ENCODE results near the gene CLK3. TPM values are rescaled to one million over a fixed set of nuclear protein-coding genes. Genes with fewer than 3 reads are reported as not detected.

Gene CLK3
- total and polyA plus RNA-seq, 3 experiments from 2014 or later: 84.7 to 101 (median 96.8) TPM

GRCh38 chr15:74624020-74624602, 8.5 kb downstream of the CLK3 start:
- H3K9me3 Mint-ChIP-seq: no peaks in the 10 kb centered on the region
- peaks cover 27 to 41% (median 29%) of the 10 kb centered on the region in 3 donors for H3K4me1 Mint-ChIP-seq
- H3K9me3 ChIP-seq (ENCODE audit: low read length): no peaks in the 10 kb centered on the region
- H3K27ac Mint-ChIP-seq: no peak overlapping the region
- H3K27me3 ChIP-seq (ENCODE audit: insufficient read depth, low read length, poor library complexity, severe bottlenecking): no peaks in the 10 kb centered on the region
- peaks cover 0 to 3% of the 10 kb centered on the region in 2 donors for H3K27me3 Mint-ChIP-seq
- H3K36me3 ChIP-seq (ENCODE audit: insufficient read depth, low read length): peaks cover 95% of the 10 kb centered on the region
- DNase-seq: no peak
- H3K36me3 Mint-ChIP-seq: peaks cover 7 to 100% (median 17%) of the 10 kb centered on the region in 3 donors
- ChIA-PET POLR2A (interaction anchor here (1.5 kb wide), 1 partner anchor 8 kb away, joined by 4 read pairs; the partner anchor contains the start of gene CLK3), CTCF (interaction anchor here (1.1 to 3.6 kb wide), 4 partner anchors 8 to 278 kb away, joined by 3 to 25 read pairs (median 4); no protein-coding TSS in a partner anchor)
- no peak overlapping the region for H3K4me3 ChIP-seq (ENCODE audit: low read length)
- H3K27ac ChIP-seq (ENCODE audit: low read depth, low read length): no peak overlapping the region
- H3K4me1 ChIP-seq (ENCODE audit: insufficient read depth, low read length): peaks cover 17% of the 10 kb centered on the region
- H3K4me3 Mint-ChIP-seq: no peak overlapping the region

GRCh38 chr15:74625693-74626092, 10.1 kb downstream of the CLK3 start:
- POLR2A ChIA-PET: interaction anchor here (0.6 to 1.5 kb wide), 2 partner anchors 9 to 256 kb away, joined by 3 to 4 read pairs; partner anchors contain the start of gene CLK3
- peaks cover 7 to 100% (median 15%) of the 10 kb centered on the region in 3 donors for H3K36me3 Mint-ChIP-seq

GRCh38 chr15:74626336-74626735, 10.7 kb downstream of the CLK3 start:
- peaks cover 3 to 98% (median 10%) of the 10 kb centered on the region in 3 donors for H3K36me3 Mint-ChIP-seq
- H3K4me1 Mint-ChIP-seq: peaks cover 10 to 18% (median 10%) of the 10 kb centered on the region in 3 donors
- Histone ChIP-seq H3K36me3 (ENCODE audit: insufficient read depth, low read length) (peaks cover 85% of the 10 kb centered on the region), H3K4me1 (ENCODE audit: insufficient read depth, low read length) (peaks cover 6% of the 10 kb centered on the region), H3K27me3 (ENCODE audit: insufficient read depth, low read length, poor library complexity, severe bottlenecking) (no peaks in the 10 kb centered on the region), H3K4me3 (ENCODE audit: low read length) (no peak overlapping the region), H3K27ac (ENCODE audit: low read depth, low read length) (no peak overlapping the region), H3K9me3 (ENCODE audit: low read length) (no peaks in the 10 kb centered on the region)
- no peak overlapping the region for H3K4me3 Mint-ChIP-seq
- H3K9me3 Mint-ChIP-seq: no peaks in the 10 kb centered on the region
- peak in 1 of 5 donors; percentile 22 for DNase-seq
- ChIA-PET POLR2A (interaction anchor here (1.4 kb wide), 1 partner anchor 10 kb away, joined by 3 read pairs; no protein-coding TSS in a partner anchor), CTCF (no interaction called here)
- peaks cover 0 to 1% of the 10 kb centered on the region in 2 donors for H3K27me3 Mint-ChIP-seq
- peak overlapping the region in 1 of 8 donors; percentile 60 for H3K27ac Mint-ChIP-seq

More at GRCh38 chr15:74625693-74626092, 10.1 kb downstream of the CLK3 start:
- Histone ChIP-seq H3K4me3 (ENCODE audit: low read length) (no peak overlapping the region), H3K27me3 (ENCODE audit: insufficient read depth, low read length, poor library complexity, severe bottlenecking) (no peaks in the 10 kb centered on the region), H3K9me3 (ENCODE audit: low read length) (no peaks in the 10 kb centered on the region), H3K4me1 (ENCODE audit: insufficient read depth, low read length) (peaks cover 9% of the 10 kb centered on the region), H3K27ac (ENCODE audit: low read depth, low read length) (no peak overlapping the region), H3K36me3 (ENCODE audit: insufficient read depth, low read length) (peaks cover 83% of the 10 kb centered on the region)
- Mint-ChIP-seq H3K27me3 (peaks cover 0 to 3% of the 10 kb centered on the region in 2 donors), H3K4me3 (no peak overlapping the region), H3K4me1 (peaks cover 16 to 25% (median 16%) of the 10 kb centered on the region in 3 donors), H3K27ac (peak overlapping the region in 3 of 8 donors; percentile 38 to 55 (median 42)), H3K9me3 (no peaks in the 10 kb centered on the region)
- DNase-seq: peak in 1 of 5 donors; percentile 27
- CTCF ChIA-PET: interaction anchor here (0.7 to 1.8 kb wide), 3 partner anchors 10 to 143 kb away, joined by 4 to 5 read pairs (median 5); partner anchors contain the start of gene CLK3

GRCh38 chr15:74626752-74627692, 11.4 kb downstream of the CLK3 start:
- Histone ChIP-seq H3K4me1 (ENCODE audit: insufficient read depth, low read length) (peaks cover 6% of the 10 kb centered on the region), H3K27ac (ENCODE audit: low read depth, low read length) (no peak overlapping the region), H3K4me3 (ENCODE audit: low read length) (no peak overlapping the region), H3K9me3 (ENCODE audit: low read length) (no peaks in the 10 kb centered on the region), H3K36me3 (ENCODE audit: insufficient read depth, low read length) (peaks cover 84% of the 10 kb centered on the region), H3K27me3 (ENCODE audit: insufficient read depth, low read length, poor library complexity, severe bottlenecking) (no peaks in the 10 kb centered on the region)
- Mint-ChIP-seq H3K9me3 (no peaks in the 10 kb centered on the region), H3K36me3 (peaks cover 3 to 95% (median 9%) of the 10 kb centered on the region in 3 donors), H3K4me3 (no peak overlapping the region), H3K27me3 (peaks cover 0 to 1% of the 10 kb centered on the region in 2 donors), H3K27ac (peak overlapping the region in 3 of 8 donors; percentile 8 to 60 (median 23)), H3K4me1 (peaks cover 4 to 15% (median 9%) of the 10 kb centered on the region in 3 donors)
- POLR2A ChIA-PET: interaction anchor here (1.4 kb wide), 1 partner anchor 10 kb away, joined by 3 read pairs; no protein-coding TSS in a partner anchor
- peak in 2 of 5 donors; percentile 17 to 50 for DNase-seq
- CTCF ChIA-PET: interaction anchor here (1.0 to 16.2 kb wide), 2 partner anchors 9 to 143 kb away, joined by 3 to 180 read pairs; no protein-coding TSS in a partner anchor

GRCh38 chr15:74627766-74628165, 12.1 kb downstream of the CLK3 start:
- Mint-ChIP-seq H3K27me3 (peaks cover 0 to 1% of the 10 kb centered on the region in 2 donors), H3K4me3 (no peak overlapping the region), H3K27ac (peak overlapping the region in 1 of 8 donors; percentile 48), H3K9me3 (no peaks in the 10 kb centered on the region), H3K4me1 (peaks cover 4 to 13% (median 6%) of the 10 kb centered on the region in 3 donors), H3K36me3 (peaks cover 3 to 95% (median 7%) of the 10 kb centered on the region in 3 donors)
- H3K4me3 ChIP-seq (ENCODE audit: low read length): no peak overlapping the region
- H3K27me3 ChIP-seq (ENCODE audit: insufficient read depth, low read length, poor library complexity, severe bottlenecking): no peaks in the 10 kb centered on the region
- H3K4me1 ChIP-seq (ENCODE audit: insufficient read depth, low read length): peaks cover 6% of the 10 kb centered on the region
- ChIA-PET POLR2A (interaction anchor here (1.4 kb wide), 1 partner anchor 11 kb away, joined by 3 read pairs; no protein-coding TSS in a partner anchor), CTCF (interaction anchor here (1.0 to 16.2 kb wide), 3 partner anchors 8 to 143 kb away, joined by 3 to 180 read pairs (median 4); no protein-coding TSS in a partner anchor)
- DNase-seq: no peak
- no peak overlapping the region for H3K27ac ChIP-seq (ENCODE audit: low read depth, low read length)
- peaks cover 82% of the 10 kb centered on the region for H3K36me3 ChIP-seq (ENCODE audit: insufficient read depth, low read length)
- no peaks in the 10 kb centered on the region for H3K9me3 ChIP-seq (ENCODE audit: low read length)

- Mint-ChIP-seq H3K36me3 (peaks cover 3 to 95% (median 7%) of the 10 kb centered on the region in 3 donors), H3K4me3 (no peak overlapping the region), H3K27ac (peak overlapping the region in 1 of 8 donors; percentile 48), H3K9me3 (no peaks in the 10 kb centered on the region), H3K4me1 (peaks cover 4 to 13% (median 6%) of the 10 kb centered on the region in 3 donors), H3K27me3 (peaks cover 0 to 1% of the 10 kb centered on the region in 2 donors)
- Histone ChIP-seq H3K9me3 (ENCODE audit: low read length) (no peaks in the 10 kb centered on the region), H3K4me1 (ENCODE audit: insufficient read depth, low read length) (peaks cover 6% of the 10 kb centered on the region), H3K4me3 (ENCODE audit: low read length) (no peak overlapping the region), H3K27me3 (ENCODE audit: insufficient read depth, low read length, poor library complexity, severe bottlenecking) (no peaks in the 10 kb centered on the region), H3K27ac (ENCODE audit: low read depth, low read length) (no peak overlapping the region), H3K36me3 (ENCODE audit: insufficient read depth, low read length) (peaks cover 79% of the 10 kb centered on the region)
- ChIA-PET CTCF (interaction anchor here (1.2 to 16.2 kb wide), 3 partner anchors 8 to 246 kb away, joined by 3 to 180 read pairs (median 4); no protein-coding TSS in a partner anchor), POLR2A (no interaction called here)
- DNase-seq: no peak
Measured at GRCh38 chr15:74628199-74628598, 12.6 kb downstream of the CLK3 start.

GRCh38 chr15:74628949-74629348, 13.3 kb downstream of the CLK3 start:
- H3K9me3 Mint-ChIP-seq: no peaks in the 10 kb centered on the region
- peaks cover 6% of the 10 kb centered on the region for H3K4me1 ChIP-seq (ENCODE audit: insufficient read depth, low read length)
- no peaks in the 10 kb centered on the region for H3K9me3 ChIP-seq (ENCODE audit: low read length)
- H3K27ac Mint-ChIP-seq: no peak overlapping the region
- peaks cover 3 to 92% (median 7%) of the 10 kb centered on the region in 3 donors for H3K36me3 Mint-ChIP-seq
- H3K27ac ChIP-seq (ENCODE audit: low read depth, low read length): no peak overlapping the region
- peaks cover 79% of the 10 kb centered on the region for H3K36me3 ChIP-seq (ENCODE audit: insufficient read depth, low read length)
- H3K4me3 ChIP-seq (ENCODE audit: low read length): no peak overlapping the region
- no peaks in the 10 kb centered on the region for H3K27me3 Mint-ChIP-seq
- POLR2A ChIA-PET: no interaction called here
- H3K4me1 Mint-ChIP-seq: peaks cover 4 to 13% (median 5%) of the 10 kb centered on the region in 3 donors
- H3K4me3 Mint-ChIP-seq: no peak overlapping the region
- DNase-seq: no peak
- CTCF ChIA-PET: interaction anchor here (1.2 to 16.2 kb wide), 3 partner anchors 9 to 246 kb away, joined by 3 to 180 read pairs (median 4); no protein-coding TSS in a partner anchor
- no peaks in the 10 kb centered on the region for H3K27me3 ChIP-seq (ENCODE audit: insufficient read depth, low read length, poor library complexity, severe bottlenecking)

Measured in CD8-positive, alpha-beta memory T cell (primary cell).